ENCODE measurements around the gene CNN2.

- TF ChIP-seq CTCF (IDR thresholded peaks at IDR 0.05) (no peak), POLR2A (IDR thresholded peaks at IDR 0.05) (no peak)
Observed at GRCh38 chr19:1074544-1075283, 48.3 kb downstream of the CNN2 start.

Data from lower leg skin (tissue), 3 donors.